Upper lobe of left lung (tissue), 4 donors: ENCODE data around the gene PNRC2.

Experiments
- POLR2A ChIP-seq, 4 donors: fragments of 450-650 bp; IDR thresholded peaks; one replicate each; pipeline ENCODE4 v1.5.1; 2016 to 2017; ENCODE audit warnings: antibody characterized with exemption in 4 of 4, mild to moderate bottlenecking in 2 of 4
- POLR2AphosphoS5 ChIP-seq, 2 donors: sonication (generic); formaldehyde crosslinking; IDR thresholded peaks; one replicate each; pipeline ENCODE4 v1.5.1; 2017; ENCODE audit warnings: antibody characterized with exemption in 2 of 2
- TF ChIP-seq, protein P1 (sequence below), 6 experiments: fragments of 450-650 bp in 4 of 6; fragments of 200-600 bp in 2 of 6; sonication (generic) in 2 of 6; IDR thresholded peaks; one replicate each; pipeline ENCODE4 v1.5.1; 2016 to 2019; ENCODE audit warnings: antibody characterized with exemption in 6 of 6

DNA sequence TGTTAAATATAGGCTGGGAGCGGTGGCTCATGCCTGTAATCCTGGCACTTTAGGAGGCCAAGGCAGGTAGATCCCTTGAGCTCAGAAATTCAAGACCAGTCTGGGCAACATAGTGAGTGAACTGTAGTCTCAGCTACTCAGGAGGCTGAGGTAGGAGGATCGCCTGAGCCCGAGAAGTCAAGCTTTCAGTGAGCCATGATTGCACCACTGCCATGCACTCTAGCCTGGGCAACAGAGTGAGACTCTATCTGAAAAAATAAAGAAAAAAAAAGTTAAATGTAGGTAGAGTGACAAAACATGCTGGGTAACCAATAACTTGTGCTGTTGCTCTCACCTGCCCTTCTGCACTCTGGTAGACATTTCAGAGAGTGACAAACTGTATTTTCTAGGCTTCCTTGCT, 45.5 kb downstream of the PNRC2 start:
- TF ChIP-seq, protein P1, sequence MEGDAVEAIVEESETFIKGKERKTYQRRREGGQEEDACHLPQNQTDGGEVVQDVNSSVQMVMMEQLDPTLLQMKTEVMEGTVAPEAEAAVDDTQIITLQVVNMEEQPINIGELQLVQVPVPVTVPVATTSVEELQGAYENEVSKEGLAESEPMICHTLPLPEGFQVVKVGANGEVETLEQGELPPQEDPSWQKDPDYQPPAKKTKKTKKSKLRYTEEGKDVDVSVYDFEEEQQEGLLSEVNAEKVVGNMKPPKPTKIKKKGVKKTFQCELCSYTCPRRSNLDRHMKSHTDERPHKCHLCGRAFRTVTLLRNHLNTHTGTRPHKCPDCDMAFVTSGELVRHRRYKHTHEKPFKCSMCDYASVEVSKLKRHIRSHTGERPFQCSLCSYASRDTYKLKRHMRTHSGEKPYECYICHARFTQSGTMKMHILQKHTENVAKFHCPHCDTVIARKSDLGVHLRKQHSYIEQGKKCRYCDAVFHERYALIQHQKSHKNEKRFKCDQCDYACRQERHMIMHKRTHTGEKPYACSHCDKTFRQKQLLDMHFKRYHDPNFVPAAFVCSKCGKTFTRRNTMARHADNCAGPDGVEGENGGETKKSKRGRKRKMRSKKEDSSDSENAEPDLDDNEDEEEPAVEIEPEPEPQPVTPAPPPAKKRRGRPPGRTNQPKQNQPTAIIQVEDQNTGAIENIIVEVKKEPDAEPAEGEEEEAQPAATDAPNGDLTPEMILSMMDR (IDR thresholded peaks at IDR 0.05), result no peak
- TF ChIP-seq POLR2AphosphoS5 (IDR thresholded peaks at IDR 0.05) (no peak), POLR2A (IDR thresholded peaks at IDR 0.05) (no peak)
